IPS-NIHi7 (cell line): ENCODE results near the gene PDZD7.
"Not testable (repeated sequence)": the region's sequence is repeated elsewhere in the genome, so short reads cannot be mapped to it uniquely, and the experiment has no call there.

ENCODE experiments used
- DNase-seq: peaks from one replicate; pipeline ENCODE4 v3.0.0; 2012; ENCODE audit warnings: mixed read lengths; ENCODE audit errors: extremely low spot score

PDZD7 gene

DNA sequence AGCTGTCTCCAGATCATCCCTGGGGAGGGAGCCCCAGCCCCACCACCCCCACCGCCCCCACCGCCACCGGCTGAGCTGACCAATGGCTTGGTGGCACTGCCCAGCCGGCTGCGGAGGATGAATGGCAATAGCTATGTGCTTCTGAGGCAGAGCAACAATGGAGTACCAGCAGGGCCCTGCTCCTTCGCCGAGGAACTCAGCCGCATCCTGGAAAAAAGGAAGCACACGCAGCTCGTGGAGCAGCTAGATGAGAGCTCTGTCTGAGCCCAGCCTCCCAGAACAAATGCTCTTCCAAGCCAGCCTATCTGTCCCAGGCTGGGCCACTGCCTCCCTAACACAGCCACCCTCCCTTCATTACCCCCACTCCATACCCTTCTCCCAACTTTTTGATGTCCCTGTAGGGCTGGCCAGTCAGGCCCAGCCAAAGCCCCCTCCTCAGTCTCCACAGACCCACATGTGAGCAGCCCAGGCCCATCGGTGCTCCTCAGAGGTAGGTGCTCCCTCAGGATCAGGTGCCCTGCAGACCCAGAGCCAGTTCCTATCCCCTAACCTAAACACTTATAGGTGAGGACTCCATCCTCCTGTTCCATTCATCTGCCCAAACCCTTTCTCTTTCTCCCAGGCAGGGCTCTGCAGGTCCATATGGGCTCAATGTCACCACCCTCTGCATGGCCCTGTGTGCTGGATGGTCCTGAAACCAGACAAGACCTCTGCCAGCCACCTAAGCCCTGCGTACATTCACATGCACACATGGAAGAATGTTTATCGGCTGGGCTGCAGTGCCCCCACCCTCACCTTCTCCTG lies 46.9 kb downstream of the PDZD7 start:
- no peak for DNase-seq

DNA sequence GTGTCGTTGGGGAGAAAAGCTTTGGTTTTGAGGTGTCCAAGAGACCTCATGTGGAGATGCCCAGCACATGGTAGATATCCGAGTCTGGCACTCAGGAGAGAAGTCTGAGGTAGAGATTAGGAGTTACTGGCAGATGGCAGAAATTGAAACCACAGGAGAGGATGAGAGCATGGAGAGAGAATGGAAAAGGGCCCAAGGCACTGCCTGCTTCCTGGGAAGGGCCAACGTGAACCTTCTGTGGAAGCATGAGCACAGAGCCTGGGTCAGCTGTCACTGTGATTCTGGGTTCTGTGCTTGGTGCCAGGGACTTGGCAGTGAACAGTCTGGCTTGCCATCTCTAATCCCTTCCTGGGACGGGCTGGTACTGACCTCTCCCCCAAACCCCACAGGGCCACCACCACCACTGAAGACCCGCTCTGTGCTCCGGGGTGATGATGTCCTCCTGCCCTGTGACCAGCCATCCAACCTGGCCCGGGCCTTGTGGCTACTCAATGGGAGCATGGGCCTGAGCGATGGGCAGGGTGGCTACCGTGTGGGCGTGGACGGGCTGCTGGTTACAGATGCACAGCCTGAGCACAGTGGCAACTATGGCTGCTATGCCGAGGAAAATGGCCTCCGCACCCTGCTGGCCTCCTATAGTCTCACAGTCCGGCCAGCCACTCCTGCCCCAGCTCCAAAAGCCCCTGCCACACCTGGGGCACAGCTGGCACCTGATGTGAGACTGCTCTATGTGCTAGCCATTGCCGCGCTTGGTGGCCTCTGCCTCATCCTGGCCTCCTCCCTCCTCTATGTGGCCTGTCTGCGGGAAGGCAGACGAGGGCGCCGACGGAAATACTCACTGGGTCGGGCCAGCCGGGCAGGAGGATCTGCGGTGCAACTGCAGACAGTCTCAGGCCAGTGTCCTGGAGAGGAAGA lies 47.8 kb downstream of the PDZD7 start:
- DNase-seq: no peak

DNA sequence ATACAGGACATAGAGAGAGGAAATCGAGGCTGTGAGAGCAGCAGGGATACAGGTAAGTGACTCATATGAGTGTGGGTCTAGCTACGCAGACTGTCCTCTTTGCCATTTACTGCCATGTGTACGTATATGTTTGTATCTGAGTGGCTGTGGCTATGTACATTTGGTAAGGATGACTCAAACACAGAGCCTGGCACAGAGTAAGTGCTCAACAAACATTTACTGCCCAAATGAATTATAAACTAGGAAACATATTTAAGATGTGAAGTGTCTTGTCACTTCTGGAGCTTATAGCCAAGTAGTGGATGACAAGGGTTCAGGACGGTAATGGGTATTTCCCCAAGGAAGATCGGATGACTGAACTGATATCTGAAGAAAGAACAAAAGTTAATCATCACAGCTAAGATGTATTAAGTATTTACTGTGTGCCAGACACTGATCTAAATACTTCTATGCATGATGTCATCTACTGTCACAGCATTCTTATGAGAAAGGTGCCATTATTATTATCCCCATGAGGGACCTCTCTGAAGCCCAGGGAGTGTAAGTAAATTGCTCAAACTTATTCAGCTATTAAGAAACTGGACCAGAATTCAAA lies 49.7 kb downstream of the PDZD7 start:
- no peak for DNase-seq

DNA sequence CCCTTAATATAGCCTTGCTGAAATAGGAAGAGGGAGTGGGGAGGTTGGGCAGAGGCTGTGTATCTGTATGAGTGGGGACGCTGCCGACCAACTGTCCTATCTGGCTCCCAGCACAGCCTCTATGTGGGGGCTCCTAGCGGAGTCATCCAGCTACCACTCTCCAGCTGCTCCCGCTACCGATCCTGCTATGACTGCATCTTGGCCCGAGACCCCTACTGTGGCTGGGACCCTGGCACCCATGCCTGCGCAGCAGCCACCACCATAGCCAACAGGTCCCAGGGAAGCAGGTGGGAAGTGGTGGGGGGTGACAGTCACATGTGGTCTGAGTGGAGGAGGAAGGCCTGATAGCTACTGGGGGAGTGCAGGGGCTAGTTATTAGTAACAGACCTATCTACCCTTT lies 50.2 kb downstream of the PDZD7 start:
- DNase-seq: no peak

GRCh38 chr10:100980311-100980710 lies 50.6 kb downstream of the PDZD7 start:
- no peak for DNase-seq

DNA sequence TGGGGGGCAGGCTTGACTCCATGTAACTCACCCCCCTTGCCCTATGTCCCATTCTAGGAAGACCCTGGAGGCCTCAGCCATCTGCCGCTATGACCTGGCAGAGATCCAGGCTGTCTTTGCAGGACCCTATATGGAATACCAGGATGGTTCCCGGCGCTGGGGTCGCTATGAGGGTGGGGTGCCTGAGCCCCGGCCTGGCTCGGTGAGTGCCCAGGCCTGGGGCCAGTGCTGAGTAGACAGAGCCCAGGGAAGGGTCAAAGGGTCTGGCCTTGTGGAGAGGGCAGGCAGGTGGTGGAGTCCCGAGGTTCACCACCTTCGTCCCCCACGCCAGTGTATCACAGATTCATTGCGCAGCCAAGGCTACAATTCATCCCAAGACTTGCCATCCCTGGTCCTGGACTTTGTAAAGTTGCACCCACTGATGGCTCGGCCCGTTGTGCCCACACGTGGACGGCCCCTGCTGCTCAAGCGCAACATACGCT lies 51.1 kb downstream of the PDZD7 start:
- no peak for DNase-seq

GRCh38 chr10:100978901-100979195 lies 52.1 kb downstream of the PDZD7 start:
- DNase-seq: no peak

DNA sequence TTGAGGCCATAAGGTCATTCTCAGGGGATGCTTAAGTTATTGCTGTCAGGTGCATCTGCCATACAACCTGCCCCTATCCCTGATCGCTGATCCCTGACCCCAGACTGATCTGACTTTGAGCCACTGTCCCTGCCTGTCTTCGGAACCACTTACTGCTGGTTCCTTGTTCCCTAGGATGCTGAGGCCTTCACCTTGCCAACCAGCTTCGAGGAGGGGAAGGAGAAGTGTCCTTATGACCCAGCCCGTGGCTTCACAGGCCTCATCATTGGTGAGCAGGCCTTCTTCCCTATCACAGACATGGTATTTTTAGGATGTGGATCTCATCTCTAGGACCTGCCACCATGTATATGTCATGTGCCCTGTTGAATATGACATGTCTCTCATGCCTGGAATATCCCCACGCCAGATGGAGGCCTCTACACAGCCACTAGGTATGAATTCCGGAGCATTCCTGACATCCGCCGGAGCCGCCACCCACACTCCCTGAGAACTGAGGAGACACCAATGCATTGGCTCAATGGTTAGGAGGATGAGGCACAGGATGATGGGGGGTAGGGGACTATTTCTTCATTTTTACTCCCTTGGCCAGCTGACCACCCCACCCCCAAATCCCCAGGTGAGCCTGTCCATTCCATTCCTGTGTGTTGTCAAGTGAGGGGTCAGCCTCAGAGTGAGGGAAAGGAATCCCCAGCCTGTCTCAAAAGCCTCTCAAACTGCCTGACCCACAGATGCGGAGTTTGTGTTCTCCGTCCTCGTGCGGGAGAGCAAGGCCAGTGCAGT lies 52.6 kb downstream of the PDZD7 start:
- no peak for DNase-seq

DNA sequence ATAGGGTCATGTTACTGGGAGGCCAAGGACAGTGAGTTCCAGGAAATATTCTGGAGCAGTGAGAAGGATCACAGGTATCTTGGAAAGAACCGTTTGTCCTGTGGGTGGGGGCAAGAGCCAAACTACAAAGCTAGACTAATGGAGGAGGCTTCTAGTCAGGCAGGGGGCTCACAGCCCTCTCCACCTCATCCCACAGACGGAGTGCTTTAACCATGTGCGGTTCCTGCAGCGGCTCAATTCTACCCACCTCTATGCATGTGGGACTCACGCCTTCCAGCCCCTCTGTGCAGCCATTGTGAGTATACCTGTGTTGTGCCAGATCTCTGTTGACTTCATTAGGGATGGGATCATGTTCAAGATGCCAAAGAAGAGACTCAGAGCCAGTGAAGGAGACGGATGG lies 53.5 kb downstream of the PDZD7 start:
- no peak for DNase-seq

DNA sequence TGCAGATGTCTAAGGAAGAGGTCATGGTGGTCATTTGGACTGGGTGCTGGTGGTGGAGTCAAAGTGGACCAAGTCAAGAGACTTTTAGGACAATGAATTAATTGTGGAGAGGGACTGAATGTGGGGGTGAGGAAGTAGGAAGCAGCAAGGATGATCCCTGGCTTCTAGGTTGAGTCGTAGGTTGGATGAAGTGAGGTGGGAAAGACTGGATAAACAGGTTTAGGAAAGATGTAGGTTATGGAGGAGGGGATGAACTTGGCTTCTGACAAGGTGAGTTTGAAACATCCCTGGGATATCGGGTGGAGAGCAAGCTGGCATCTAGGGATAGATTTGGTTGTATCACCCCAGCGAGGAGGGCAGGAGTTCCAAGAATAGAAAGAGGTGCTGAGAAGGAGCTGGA lies 54.0 kb downstream of the PDZD7 start:
- no peak for DNase-seq

DNA sequence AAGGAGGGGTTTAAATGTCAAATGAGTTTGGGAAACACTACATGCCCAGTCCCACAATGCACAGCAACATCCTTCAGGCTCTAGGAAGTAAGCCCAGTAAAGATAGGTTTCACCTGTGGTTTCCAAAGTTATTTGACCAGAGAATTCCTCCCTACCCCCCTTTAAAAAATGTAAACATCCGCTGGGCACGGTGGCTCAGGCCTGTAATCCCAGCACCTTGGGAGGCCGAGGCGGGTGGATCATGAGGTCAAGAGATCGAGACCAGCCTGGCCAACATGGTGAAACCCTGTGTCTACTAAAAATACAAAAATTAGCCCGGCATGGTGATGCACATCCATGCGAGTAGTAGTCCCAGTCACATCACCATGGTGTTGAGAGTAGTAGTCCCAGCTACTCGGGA lies 55.5 kb downstream of the PDZD7 start:
- DNase-seq: not testable (repeated sequence)

- DNase-seq: no peak
Measured at GRCh38 chr10:100972904-100973535, 57.9 kb downstream of the PDZD7 start.

DNA sequence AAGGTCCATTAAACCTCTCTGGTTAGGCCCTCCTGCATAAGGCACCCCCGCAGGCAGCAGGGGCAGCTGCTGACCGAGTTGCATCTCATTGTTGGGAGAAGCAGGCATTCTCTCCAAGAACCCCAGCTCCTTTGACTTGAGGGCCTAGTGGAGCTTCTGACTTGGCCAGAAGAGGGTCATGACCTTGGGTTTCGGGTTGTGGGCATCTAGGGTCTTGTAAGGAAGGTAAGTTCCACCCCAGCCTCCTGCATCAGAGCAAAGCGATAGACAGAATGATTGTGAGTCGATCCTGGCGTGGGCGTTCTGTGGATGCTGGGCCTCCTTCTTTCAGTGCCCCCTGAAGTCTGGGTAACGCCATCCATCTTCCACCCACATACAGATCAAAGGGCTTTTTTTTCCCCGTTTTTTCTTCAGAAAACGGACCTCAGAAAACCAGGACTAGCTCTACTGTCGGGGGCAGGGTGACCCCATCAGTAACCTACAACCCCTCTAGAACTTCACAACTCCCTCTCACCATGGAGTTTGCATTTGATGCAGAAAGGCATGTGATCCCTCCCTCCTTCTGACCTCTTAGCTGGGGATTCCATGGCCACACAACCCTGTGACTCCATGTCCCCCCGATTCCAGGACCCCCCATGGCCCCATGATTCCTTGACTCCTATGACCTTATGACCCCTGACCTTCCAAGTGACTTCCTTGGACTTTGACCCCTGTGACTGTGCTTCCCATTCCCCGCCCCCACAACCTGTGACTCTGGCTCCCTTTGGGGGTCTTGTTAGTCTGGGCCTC lies 58.6 kb downstream of the PDZD7 start:
- no peak for DNase-seq

DNA sequence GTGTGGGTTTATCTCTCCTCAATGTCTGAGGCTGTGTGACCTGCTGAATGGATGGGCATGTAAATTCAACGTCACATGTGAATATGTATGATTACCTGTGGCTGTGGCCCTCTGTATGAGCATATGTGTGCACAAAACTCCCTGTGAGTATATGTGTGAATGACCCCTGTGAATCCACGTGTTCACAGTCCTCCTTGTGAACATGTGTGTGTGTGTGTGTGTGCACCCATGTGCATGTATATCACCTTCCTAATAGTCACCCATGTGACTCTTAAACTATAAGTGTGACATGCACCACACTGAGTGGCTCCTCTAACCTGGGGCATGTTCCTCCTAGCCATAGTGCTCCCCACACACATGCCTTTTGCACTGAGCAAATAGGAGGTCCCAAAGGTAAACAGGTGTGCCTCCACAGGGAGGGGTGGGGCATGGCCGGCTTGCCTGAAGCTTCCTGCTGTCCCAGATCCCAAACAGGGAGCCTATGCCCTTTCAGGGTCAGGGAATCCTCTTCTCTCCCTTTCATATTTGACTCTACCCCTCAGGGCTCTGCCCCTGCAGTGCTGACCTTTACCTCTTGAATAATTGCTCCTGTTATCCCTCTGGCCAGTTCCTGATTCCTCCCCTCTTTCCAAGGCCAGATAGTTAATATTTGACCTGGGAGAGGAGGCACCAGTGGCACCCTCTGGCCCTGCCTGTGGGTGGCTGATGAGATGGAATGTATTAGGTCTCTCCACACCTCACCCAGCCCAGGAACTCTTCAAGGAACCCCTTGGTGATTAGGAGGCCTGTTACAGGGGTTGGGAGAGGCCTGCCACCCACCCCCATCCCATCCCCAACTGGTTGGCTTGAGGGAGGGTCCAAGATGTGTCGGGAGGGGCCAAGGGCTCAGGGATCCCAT lies 59.8 kb downstream of the PDZD7 start:
- no peak for DNase-seq

DNA sequence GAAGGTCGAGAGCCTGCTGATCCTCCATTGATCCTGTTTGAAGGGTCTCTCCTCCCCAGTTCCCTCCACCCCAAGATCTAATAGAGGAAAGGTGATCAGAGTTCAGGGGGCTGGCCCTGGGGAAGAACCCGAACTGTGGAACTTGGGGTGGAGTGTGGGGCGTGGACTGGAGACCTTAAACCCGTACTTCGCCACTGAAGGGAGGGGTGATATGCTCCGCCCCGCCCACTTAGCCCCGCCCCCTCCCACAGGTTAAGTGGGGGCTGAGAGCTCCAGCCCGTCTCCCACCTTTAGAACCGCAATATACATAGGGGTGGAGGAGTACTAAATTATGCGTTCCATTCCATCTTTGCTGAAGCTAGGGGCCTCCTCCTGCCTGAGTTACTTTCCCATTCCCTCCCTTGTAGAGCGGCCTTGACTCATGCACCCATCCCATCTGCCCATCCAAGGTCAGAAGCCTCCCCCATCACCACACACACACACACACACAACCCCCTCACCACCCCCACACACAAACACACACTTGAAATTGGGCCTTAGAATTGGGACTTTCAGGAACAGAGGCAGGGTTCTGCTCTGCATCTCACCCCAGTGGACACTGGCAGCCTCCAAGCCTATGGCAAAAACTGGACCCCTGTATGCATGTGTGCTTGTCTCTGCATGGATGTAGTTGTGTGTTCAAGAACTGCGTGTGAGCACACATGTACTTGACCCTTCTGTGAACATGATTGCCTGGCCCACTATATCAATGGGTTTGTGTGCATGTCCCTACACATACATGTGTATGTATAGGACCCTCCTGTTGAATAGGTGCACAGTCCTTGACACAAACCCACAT lies 60.6 kb downstream of the PDZD7 start:
- DNase-seq: peak; percentile 70

GRCh38 chr10:100969187-100970075 lies 61.5 kb downstream of the PDZD7 start, which contains the start of gene SEMA4G:
Gene SEMA4G (plus strand): TSS chr10:100969504. CDS start chr10:100972913, 3,409 bp downstream.
- DNase-seq: peak; percentile 89

DNA sequence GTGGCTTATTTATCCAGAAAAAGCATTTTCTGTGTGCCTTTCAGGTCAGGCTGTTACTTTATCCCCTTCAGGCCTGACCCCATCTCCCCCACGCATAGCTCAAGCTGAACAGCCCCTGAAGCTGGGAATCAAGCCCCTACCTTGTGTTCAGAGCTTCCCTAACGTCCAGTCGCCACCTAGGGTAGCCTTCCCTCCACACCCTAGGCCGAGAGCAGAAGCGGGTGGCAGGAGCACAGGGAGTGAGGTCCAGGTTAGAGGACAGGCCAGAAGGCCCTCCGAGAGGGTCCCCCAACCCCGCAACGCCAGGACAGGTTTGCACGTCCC lies 62.1 kb downstream of the PDZD7 start:
- no peak for DNase-seq
